ENCODE results near the gene CNTN1. TPM values are rescaled to one million over a fixed set of nuclear protein-coding genes. Genes with fewer than 3 reads are reported as not detected.
A peak's percentile ranks its signal among the peaks of the same experiment; 100 is the strongest.

Gene CNTN1
- polyA plus RNA-seq, 3 donors = 31.4 to 42.1 (median 33.9) TPM

GRCh38 chr12:40752011-40752410 lies 59.8 kb downstream of the CNTN1 start:
- peak; percentile 9 for DNase-seq

- no peak for DNase-seq
Measured at GRCh38 chr12:40760821-40761220, 68.6 kb downstream of the CNTN1 start.

- DNase-seq = no peak
Measured at GRCh38 chr12:40762072-40762471, 69.8 kb downstream of the CNTN1 start.

GRCh38 chr12:40768125-40768864 lies 76.1 kb downstream of the CNTN1 start:
- DNase-seq = no peak

GRCh38 chr12:40769846-40770245 lies 77.6 kb downstream of the CNTN1 start:
- DNase-seq = no peak

GRCh38 chr12:40770781-40771180 lies 78.5 kb downstream of the CNTN1 start:
- DNase-seq = no peak

GRCh38 chr12:40775661-40776060 lies 83.4 kb downstream of the CNTN1 start:
- no peak for DNase-seq

GRCh38 chr12:40784102-40784501 lies 91.9 kb downstream of the CNTN1 start:
- DNase-seq = no peak

GRCh38 chr12:40788276-40788675 lies 96.0 kb downstream of the CNTN1 start:
- no peak for DNase-seq

- DNase-seq = no peak
Measured at GRCh38 chr12:40792792-40793386, 100.7 kb downstream of the CNTN1 start.

GRCh38 chr12:40793471-40793870 lies 101.2 kb downstream of the CNTN1 start:
- DNase-seq = no peak

GRCh38 chr12:40794087-40794486 lies 101.8 kb downstream of the CNTN1 start:
- DNase-seq = no peak

- DNase-seq = no peak
Measured at GRCh38 chr12:40801082-40801481, 108.8 kb downstream of the CNTN1 start.

- DNase-seq = no peak
Measured at GRCh38 chr12:40801861-40802260, 109.6 kb downstream of the CNTN1 start.

GRCh38 chr12:40802656-40803055 lies 110.4 kb downstream of the CNTN1 start:
- no peak for DNase-seq

- DNase-seq = peak; percentile 50
Measured at GRCh38 chr12:40819436-40820108, 127.3 kb downstream of the CNTN1 start.

- DNase-seq = peak; percentile 4
Measured at GRCh38 chr12:40820794-40821484, 128.7 kb downstream of the CNTN1 start.

GRCh38 chr12:40825156-40825555 lies 132.9 kb downstream of the CNTN1 start:
- no peak for DNase-seq

GRCh38 chr12:40827683-40828592 lies 135.7 kb downstream of the CNTN1 start:
- DNase-seq = no peak

- DNase-seq = no peak
Measured at GRCh38 chr12:40828593-40828990, 136.4 kb downstream of the CNTN1 start.

- peak; percentile 22 for DNase-seq
Measured at GRCh38 chr12:40829738-40830144, 137.5 kb downstream of the CNTN1 start.

All from renal pelvis (tissue), 4 donors.